GM18517 (cell line): ENCODE results near the gene METRN.

Experiments
- ATAC-seq: cut with Tn5 transposase; IDR thresholded peaks from one replicate; pipeline ENCODE4 v1.9.1; 2021; ENCODE audit warnings: mild to moderate bottlenecking, moderate library complexity; ENCODE audit not compliant: unreplicated experiment

METRN gene

DNA sequence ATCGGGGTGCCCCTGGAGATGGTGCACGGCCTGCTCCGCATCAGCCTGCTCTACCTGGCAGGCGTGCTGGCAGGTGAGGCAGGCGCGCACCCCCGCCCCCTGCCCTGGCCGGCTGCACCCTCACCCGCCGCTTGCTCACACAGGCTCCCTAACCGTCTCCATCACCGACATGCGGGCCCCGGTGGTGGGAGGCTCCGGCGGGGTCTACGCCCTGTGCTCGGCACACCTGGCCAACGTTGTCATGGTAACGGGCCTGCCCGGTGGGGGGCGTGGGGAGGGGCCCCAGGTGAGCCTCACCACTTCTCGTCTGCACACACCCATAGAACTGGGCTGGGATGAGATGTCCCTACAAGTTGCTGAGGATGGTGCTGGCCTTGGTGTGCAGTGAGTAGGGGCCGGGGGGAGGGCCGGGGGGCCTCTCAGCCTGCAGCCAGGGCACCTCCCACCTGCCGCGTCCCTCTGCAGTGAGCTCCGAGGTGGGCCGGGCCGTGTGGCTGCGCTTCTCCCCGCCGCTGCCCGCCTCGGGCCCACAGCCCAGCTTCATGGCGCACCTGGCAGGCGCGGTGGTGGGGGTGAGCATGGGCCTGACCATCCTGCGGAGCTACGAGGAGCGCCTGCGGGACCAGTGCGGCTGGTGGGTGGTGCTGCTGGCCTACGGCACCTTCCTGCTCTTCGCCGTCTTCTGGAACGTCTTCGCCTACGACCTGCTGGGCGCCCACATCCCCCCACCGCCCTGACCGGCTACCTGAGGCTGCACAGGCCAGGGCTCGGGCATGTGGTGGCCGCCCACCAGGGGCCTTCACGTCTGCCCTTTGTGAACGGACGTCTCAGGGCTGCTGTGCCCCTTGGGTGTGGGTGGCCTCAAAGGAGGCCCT, 37.4 kb upstream of the METRN start:
- no peak for ATAC-seq

DNA sequence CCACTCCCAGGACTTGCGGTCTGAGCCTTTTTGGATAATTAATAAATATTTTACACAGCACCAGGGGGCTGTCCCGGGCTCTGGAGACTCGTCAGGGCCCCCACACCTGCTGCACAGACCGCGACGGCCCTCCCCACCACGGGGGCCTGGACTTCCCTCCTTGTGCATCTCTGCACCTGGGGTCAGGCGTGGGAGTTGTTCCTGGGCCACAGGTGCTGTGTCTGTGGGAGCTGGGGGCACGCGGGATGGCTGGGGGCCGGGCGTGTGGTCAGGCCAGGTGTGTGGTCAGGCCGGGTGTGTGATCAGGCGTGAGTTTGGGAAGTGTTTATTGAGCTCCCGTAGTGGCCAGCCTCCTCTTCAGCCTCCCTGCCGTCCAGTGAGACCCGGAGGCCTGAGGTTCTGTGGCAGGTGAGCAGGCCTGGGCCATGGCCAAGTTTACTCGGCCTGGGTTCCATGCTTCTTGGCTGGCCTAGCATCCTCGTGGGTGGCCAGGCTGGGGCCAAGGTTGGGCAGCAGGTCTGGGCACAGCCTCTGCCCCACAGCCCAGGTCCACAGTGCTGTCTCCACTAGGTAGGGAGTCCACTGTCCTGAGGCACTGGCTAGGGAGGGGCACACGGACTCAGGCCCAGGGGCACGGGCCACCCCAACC, 36.6 kb upstream of the METRN start:
- ATAC-seq: no peak

DNA sequence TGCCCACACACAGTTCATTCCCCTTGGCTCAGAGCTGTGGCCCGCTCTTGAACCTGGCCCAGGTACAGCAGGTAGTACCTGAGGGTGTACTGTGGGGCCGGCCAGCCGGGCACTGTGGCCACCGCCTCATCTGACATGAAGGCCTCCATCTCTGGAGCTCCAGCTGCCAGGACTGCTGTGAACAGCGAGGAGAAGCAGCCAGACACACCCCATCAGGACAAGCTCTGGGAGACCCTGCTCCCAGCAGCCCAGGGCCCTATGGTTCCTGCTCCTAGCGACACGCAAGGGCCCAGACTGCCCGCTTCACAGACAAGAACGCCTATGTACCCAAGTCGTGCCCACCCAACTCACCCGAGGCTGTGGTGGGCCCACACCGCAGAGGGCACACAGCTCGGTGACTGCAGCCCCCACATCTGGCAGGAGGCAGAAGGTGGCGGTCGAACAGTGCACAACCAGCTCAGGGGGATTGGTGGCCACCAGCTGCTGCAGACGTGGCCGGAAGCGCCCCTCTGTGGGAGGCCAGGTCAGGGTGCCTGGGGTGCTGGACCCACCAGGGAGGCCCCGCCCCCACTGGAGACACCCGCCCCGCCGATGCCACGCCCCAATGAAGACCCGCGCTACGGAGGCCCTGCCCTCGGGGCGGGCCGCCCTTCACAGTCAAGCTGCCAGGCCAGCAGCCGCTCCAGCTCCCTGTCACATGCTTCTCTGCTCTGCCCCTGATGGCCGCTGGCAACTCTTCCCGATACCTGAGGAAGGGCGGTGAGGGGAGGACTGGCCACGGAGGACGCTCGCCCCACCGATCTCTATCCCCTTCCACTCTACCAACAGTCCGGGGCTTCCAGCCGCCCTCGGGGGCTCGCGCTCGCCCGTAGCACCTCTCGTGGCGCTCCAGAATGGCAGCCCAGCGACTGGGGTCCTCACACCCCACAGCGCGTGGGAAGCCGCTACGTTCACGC, 35.8 kb upstream of the METRN start:
- no peak for ATAC-seq

DNA sequence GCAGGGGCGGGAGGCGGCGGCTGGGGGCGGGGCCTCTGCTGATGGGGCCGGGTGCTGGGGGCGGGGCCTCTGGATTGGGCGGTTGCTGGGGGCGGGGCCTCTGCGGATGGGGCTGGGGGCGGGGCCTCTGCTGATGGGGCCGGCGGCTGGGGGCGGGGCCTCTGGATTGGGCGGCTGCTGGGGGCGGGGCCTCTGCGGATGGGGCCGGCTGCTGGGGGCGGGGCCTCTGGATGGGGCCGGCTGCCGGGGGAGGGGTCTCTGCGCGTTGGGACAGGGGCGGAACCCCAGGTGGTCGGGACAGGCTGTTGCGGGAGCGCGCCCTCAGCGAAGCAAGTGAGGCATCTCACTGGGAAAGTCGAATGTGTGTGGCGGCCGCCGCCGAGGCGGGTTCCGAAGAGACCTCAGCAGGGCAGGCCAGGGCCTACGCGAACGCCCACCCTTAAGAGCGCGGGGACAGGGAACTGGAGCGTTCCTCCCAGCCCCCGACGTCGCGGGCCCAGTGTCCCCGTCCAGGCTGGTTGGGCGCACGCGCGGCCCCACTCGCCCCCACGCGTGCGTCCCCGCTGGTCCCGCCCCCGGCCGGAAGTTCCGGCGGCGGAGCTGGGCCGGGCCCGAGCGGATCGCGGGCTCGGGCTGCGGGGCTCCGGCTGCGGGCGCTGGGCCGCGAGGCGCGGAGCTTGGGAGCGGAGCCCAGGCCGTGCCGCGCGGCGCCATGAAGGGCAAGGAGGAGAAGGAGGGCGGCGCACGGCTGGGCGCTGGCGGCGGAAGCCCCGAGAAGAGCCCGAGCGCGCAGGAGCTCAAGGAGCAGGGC, 34.9 kb upstream of the METRN start, which contains the start of gene STUB1:
Gene STUB1, plus strand, starts transcription at position 597 of the 811 bp plus-strand sequence. Its CDS starts 116 bp downstream, at position 713.
- ATAC-seq: peak; percentile 39

DNA sequence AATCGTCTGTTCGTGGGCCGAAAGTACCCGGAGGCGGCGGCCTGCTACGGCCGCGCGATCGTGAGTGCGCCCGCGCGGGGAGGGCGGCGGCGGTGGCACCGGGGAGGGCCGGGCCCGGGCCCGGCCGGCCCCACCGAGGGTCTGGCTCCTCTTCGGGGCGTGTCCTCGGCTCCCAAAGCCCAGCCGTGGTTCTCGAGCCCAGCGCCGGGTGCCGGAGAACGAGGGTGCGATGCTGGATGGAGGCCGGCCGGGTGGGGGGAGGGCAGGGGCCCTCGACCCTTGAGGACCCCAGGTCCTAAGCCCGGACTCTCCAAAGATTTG, 34.3 kb upstream of the METRN start:
- ATAC-seq: no peak

DNA sequence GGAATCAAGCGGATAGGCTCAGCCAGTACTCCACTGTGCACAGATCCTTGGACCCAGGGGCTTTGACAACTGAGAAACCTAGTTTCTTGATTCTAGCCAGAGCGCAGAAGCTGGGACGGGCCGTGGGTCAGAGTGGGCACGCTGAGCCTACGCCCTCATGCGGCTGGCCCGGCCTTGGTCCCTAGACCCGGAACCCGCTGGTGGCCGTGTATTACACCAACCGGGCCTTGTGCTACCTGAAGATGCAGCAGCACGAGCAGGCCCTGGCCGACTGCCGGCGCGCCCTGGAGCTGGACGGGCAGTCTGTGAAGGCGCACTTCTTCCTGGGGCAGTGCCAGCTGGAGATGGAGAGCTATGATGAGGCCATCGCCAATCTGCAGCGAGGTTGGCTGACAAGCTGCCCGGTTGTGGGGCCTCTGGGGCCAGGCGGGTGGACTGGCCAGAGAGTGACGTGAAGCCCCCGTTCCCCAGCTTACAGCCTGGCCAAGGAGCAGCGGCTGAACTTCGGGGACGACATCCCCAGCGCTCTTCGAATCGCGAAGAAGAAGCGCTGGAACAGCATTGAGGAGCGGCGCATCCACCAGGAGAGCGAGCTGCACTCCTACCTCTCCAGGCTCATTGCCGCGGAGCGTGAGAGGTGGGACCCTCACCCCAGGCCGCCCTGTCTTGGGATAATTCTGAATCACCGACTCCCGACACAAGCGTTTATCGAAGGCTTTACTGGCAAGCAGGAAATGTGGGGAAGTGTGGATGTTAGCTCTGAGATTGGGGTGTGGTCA, 33.8 kb upstream of the METRN start:
- ATAC-seq: no peak

DNA sequence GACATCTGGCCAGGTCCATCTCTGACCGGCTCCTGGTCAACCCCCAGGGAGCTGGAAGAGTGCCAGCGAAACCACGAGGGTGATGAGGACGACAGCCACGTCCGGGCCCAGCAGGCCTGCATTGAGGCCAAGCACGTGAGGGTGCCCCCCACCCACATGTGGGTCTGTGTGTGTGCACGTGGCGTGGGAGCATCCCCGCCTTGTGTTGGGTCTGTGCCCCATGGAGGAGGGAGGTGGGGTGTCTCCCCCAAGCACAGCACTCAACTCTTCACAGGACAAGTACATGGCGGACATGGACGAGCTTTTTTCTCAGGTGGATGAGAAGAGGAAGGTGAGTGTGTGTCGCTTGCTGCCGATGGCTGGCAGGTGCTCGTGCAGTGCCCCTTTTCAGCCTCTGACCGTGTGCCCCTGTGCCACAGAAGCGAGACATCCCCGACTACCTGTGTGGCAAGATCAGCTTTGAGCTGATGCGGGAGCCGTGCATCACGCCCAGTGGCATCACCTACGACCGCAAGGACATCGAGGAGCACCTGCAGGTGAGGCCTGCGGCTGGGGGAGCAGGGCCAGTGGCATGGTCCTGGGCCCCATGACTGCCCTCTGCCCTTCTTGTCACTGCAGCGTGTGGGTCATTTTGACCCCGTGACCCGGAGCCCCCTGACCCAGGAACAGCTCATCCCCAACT, 33.0 kb upstream of the METRN start:
- no peak for ATAC-seq

DNA sequence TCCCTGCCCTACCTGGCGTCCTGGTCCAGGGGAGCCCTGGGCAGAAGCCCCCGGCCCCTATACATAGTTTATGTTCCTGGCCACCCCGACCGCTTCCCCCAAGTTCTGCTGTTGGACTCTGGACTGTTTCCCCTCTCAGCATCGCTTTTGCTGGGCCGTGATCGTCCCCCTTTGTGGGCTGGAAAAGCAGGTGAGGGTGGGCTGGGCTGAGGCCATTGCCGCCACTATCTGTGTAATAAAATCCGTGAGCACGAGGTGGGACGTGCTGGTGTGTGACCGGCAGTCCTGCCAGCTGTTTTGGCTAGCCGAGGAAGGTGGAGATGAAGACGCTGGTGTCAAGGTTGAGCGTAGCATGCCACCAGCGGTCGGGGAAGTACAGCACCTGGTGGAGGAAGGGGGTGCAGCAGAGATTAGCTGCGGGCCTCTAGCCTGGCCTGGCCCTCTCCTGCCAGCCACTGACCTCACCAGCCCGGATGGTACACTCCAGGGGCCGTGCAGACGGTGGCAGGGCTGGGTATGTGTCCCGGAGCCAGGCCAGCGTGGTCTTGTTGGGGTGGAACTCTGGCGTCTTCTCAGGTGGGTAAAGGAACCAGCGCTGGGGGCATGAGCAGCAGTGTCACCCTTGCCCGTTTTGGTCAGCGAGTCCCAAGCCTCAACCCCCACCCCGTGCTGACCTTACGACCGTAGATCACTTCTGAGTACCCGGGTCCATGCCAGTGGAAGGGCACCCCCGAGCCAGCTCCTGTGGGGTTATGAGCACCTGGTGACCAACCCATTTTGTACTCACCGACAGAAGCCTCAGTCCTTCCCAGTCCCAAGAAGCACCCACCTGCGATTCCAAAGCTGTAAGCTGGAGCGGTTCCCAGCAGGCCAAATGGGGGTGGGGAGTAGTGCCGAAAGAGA, 32.2 kb upstream of the METRN start:
- ATAC-seq: no peak

DNA sequence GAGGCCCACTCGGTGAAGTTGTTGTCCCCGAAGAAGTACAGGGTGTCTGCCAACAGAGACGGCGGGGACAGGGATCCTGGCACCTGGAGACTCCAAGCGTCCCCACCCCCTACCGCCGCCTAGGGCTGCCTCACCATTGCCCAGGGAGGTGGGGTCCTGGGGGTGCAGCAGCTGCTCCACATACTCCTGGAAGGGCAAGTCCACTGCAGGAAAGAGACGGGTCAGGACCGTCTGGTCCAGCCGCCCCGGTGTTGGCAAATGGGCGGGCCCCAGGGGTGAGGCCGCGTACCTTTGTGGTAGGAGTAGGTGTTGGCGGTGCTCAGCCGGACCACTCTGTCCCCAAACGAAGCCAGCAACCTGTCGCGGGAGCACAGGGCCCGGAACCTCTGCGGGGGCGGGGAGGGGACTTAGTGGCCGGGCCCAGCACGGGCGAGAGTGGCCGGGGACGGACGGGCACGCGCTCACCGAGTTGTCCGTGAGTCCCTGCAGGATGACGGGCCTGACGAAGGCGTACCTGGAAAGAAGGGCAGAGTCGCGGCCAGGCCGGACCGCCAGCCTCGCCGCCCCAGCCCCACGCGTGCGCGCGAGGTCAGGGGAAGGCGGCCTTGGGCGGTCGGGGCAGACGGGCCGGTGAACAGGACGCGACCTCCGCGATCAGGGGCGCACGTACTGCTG, 31.4 kb upstream of the METRN start:
- ATAC-seq: no peak

DNA sequence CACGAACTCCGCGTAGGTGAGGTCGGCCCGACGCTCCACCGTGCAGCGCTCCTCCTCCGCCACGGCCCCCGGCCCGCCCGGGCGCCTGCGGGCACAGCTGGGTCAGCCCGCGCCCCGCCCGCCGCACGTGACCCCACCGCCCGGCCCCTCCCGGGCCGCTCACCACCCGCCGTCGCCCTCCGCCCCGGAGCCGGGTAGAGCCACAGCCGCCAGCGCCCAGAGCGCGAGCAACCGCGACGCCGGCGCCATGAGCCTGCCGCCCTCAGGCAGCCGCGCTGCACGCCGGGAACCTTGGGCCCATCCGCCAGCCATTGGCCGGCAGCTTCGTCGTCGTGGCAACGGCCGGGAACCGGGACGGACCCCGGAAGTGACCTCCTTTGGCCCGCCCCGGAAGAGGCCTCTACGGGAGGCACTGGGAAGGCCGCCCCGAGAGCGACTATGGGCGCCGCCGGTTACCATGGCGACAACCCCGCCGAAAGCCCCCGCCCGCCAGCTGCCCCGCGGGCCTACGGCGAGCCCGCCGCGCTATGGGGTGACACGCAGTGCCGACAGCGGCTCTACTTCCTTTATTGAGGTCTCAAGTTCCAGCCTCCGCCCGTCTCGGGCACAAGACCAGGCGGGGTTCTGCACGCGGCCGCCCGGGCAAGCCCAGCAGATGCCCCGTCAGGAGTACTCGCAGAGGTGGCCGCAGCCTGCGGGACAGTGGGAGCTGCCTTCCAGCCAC, 30.7 kb upstream of the METRN start, which contains the start of gene JMJD8:
Gene JMJD8, minus strand, starts transcription at position 264 of the 724 bp plus-strand sequence. Its CDS starts 15 bp downstream, at position 249.
- peak; percentile 58 for ATAC-seq

DNA sequence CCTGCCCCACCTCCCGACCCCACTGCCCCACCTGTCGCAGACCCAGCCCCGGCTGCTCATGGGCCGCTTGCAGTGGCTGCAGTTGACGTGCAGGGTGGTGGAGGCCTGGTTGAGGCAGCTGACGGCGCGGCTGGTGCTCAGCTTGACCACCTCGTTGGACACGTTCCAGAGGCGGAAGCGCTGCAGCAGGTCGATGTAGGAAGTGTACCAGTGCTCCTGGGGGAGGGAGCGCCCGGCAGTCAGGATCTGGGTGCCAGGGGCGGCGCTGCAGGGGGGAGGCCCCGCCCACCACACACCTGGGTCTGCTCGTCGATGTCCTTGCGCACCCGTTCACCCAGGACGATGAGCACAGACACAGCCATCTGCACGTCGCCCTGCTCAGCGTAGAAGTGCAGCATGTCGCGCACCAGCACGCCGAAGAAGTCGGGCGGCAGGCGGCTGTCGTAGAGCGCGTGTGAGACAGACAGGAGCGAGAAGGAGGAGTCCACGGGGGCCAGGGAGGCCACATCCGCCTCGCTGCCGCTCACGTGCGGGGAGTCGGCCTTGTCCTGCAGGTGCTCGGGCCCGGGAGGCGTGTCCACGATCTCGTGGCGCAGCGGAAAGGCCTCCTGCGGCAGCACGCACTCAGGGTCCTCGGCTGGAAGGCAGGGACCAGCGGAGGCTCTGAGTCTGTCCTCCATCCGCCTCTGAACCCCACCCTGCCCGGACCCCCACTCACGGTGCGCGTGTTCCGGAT, 29.8 kb upstream of the METRN start:
- ATAC-seq: no peak

DNA sequence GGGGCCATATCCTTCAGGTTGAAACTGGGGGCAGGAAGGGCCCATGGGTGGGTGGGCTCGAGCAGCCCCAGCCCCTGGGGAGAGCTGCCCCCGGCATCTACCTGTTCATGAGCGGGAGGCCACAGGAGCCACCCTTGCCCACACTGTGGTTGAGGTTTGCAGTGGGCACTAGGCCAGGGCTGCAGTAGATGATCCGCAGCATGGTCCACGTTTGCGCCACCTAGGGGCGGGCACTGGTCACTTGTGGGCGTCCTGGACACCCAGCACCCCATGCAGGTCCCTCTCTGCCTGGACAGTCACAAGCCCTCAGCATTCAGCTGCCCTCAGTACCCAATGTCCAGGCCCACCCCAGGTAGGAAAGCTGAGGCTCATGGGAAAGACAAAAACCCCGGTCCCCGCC, 29.0 kb upstream of the METRN start:
- ATAC-seq: no peak

DNA sequence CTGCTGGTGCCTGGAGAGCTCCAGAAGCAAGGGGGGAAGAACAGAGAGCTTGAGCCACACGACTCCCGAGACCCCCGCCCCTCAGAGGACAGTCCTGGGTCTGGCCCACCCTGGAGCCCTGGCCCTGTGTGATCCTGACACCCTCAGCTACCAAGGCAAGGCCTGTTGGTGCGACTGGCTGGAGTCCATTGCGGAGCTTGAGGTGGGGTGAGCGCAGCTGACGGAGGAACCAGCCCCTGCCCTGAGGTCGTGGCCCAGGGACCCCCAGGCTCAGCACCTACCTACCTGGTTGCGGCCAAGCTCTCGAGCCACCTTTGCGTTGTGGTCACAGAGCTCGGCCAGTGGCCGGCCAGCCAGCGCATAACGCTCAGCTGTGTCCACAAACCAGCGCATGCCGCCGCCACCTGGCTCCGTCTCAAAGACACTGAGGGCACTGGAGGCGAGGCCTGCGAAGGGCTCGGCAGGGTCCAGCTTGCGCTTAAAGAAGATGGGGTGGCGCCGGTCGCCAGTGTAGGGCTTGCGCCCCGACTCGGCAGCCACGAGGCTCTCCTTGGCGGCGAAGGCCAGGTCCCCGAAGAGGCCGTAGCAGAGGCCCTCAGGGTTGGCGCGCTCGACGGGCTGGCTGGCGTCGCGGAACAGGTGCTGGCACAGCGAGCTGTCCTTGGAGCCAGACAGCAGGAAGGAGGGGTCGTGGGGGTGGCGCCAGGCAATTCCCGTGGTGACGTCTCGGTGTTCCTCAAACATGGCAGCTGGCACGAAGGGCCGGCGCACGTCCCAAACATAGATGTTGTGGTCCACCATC, 28.3 kb upstream of the METRN start:
- ATAC-seq: no peak

DNA sequence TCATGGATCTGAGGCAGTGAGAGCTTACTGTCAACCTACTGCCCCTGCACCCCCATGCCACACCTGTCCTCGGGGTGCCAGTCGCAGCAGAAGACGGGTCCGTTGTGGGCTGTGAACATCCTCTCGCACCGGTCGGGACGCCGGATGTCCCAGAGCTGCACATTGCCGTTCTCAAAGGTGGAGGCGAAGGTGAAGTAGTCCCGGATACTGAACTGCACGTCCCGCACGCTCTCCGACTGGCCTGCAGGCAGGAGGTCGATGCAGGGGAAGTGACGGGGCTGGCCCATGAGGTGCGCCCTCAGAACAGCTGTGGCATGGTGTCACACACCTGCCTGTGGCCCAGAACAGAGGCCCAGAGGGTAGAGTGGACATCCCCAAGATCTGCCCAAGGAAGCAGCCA, 27.4 kb upstream of the METRN start:
- no peak for ATAC-seq

DNA sequence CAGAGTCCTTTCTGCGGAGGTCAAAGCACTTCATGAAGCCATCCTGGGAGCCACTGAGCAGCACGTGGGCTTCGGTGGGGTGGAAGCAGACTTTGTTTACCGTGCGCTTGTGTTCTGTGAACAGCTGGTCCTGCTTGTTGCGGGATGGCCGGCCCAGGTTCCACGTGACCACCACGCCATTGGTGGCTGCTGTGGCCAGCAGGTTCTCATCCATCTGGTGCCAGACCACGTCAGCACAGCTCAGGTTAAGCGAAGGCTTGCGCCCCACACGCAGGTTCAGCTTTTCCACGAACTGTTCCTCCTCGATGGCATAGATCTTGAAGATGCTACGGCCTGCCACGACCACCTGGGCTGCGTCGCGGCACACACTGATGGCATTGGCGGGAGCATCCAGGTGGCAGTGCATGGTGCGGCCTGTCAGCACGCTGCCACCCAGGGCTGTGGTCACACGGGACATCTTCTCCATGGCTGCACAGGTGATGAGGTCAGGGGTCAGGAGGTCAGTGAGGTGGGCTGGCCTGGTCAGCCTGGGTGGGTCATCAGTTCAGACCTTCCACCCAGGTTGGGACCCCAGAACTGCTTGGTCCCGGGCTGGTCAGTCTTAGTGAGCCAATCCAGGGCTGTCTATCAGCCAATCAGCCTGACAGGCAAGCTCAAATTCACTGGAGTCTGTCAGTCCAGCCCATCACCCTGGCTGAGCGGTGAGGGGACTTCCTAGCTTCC, 25.6 kb upstream of the METRN start:
- ATAC-seq: no peak
